GM12891 (cell line): ENCODE measurements around the gene TRIM75.

Experiments used
- POLR2A ChIP-seq: IDR thresholded peaks from 2 replicates; pipeline ENCODE4 v1.6.1; 2011; ENCODE audit warnings: low read depth, low read length, control low read depth
- POLR2AphosphoS5 ChIP-seq: IDR thresholded peaks from 2 replicates; pipeline ENCODE4 v1.6.1; 2011; ENCODE audit warnings: low read depth, low read length, control low read depth
- SPI1 ChIP-seq: IDR thresholded peaks from 2 replicates; pipeline ENCODE4 v1.6.1; 2011; ENCODE audit warnings: low read depth, low read length, control low read depth
- TAF1 ChIP-seq: IDR thresholded peaks from 2 replicates; pipeline ENCODE4 v1.6.1; 2011; ENCODE audit warnings: low read depth, low read length, control low read depth

GRCh38 chr4:165006886-165007285, 46.8 kb upstream of the TRIM75 start:
- TF ChIP-seq TAF1: no peak
- no peak for TF ChIP-seq POLR2AphosphoS5
- TF ChIP-seq POLR2A: no peak
- TF ChIP-seq SPI1: no peak
